ENCODE data around the gene UQCR11. TPM values are rescaled to one million over a fixed set of nuclear protein-coding genes. Genes with fewer than 3 reads are reported as not detected.

Gene UQCR11
- total RNA-seq, 1 donor from 2014 or later: 184 TPM

GRCh38 chr19:1568320-1569019, 36.8 kb downstream of the UQCR11 start, which contains the start of gene MEX3D:
Gene MEX3D (minus strand): TSS chr19:1568325. CDS start chr19:1568058, 267 bp downstream.
- peak within 1 kb of the TSS; percentile 70 for H3K4me3 Mint-ChIP-seq (ENCODE audit: unreplicated experiment)
- no peaks in the 10 kb centered on the region for H3K9me3 Mint-ChIP-seq (ENCODE audit: low read depth)
- H3K27me3 Mint-ChIP-seq (ENCODE audit: low read depth): no peaks in the 10 kb centered on the region
- TF ChIP-seq, protein P1, sequence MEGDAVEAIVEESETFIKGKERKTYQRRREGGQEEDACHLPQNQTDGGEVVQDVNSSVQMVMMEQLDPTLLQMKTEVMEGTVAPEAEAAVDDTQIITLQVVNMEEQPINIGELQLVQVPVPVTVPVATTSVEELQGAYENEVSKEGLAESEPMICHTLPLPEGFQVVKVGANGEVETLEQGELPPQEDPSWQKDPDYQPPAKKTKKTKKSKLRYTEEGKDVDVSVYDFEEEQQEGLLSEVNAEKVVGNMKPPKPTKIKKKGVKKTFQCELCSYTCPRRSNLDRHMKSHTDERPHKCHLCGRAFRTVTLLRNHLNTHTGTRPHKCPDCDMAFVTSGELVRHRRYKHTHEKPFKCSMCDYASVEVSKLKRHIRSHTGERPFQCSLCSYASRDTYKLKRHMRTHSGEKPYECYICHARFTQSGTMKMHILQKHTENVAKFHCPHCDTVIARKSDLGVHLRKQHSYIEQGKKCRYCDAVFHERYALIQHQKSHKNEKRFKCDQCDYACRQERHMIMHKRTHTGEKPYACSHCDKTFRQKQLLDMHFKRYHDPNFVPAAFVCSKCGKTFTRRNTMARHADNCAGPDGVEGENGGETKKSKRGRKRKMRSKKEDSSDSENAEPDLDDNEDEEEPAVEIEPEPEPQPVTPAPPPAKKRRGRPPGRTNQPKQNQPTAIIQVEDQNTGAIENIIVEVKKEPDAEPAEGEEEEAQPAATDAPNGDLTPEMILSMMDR (IDR thresholded peaks at IDR 0.05): no peak
- no peaks in the 10 kb centered on the region for H3K36me3 Mint-ChIP-seq (ENCODE audit: low read depth)
- peak within 1 kb of the TSS; percentile 83 for H3K27ac Mint-ChIP-seq (ENCODE audit: unreplicated experiment)
- H3K4me1 Mint-ChIP-seq (ENCODE audit: low read depth): peaks cover 20% of the 10 kb centered on the region
- no peak for DNase-seq (ENCODE audit: low spot score)

DNA sequence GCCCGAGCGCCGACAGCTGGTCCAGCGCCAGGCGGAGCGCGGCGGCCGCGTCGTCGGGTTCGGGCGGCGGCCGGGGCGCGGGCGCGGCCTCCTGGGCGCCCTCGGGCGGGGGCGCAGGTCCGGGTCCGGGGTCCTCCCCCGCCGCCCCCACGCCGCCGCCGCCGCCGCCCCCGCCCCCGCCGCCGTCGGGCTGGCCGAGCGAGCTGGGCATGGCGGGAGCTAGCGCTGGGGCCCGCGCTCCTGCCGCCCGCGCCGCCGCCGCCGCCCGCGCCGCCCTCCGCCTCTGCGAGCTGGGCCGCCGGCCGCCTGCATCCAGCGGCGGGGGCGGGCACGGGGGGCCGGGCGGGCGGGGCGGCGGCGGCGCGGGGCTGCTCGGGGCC, 37.4 kb downstream of the UQCR11 start:
- Mint-ChIP-seq H3K27me3 (ENCODE audit: low read depth) (no peaks in the 10 kb centered on the region), H3K36me3 (ENCODE audit: low read depth) (no peaks in the 10 kb centered on the region), H3K27ac (ENCODE audit: unreplicated experiment) (no peak overlapping the region), H3K4me1 (ENCODE audit: low read depth) (peaks cover 23% of the 10 kb centered on the region), H3K4me3 (ENCODE audit: unreplicated experiment) (no peak overlapping the region), H3K9me3 (ENCODE audit: low read depth) (no peaks in the 10 kb centered on the region)
- TF ChIP-seq, protein P1 (IDR thresholded peaks at IDR 0.05): no peak
- no peak for DNase-seq (ENCODE audit: low spot score)

DNA sequence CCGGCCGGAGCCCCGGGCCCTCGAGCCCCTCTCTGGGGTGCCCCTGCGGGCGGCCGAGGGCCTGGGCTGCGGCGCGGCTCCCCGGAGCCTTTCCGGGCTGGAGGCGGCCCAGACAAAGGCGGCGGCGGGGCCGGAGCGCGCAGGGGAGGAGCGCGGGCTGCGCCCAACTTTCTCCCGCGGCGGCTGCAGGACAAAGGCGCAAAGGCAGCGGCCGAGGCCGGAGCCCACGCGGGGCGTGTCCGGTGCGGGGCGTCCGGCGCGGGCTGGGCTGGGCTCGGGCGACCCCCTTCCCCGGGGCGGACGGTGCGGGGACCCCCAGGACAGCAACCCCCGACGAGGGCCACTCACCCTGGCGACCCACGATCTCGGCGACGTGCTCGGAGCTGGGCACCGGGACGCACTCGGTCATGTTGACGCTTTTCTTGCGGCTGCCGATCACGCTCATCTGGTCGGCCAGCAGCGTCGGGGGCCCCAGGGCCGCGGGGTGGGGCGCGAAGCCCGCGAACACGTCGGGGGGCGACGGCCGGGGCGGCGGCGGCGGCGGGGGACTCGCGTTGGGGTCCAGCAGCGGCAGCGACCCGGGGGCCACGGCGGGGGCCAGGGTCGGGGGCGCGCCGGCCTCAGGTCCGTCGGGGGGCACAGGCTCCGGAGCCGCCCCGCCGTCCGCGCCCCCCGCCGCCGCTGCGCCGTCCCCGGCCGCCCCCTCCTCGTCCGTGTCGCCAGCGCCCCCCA, 38.0 kb downstream of the UQCR11 start:
- no peak for DNase-seq (ENCODE audit: low spot score)
- Mint-ChIP-seq H3K27ac (ENCODE audit: unreplicated experiment) (peak overlapping the region; percentile 83), H3K4me3 (ENCODE audit: unreplicated experiment) (peak overlapping the region; percentile 70), H3K9me3 (ENCODE audit: low read depth) (no peaks in the 10 kb centered on the region), H3K4me1 (ENCODE audit: low read depth) (peaks cover 23% of the 10 kb centered on the region), H3K36me3 (ENCODE audit: low read depth) (no peaks in the 10 kb centered on the region), H3K27me3 (ENCODE audit: low read depth) (no peaks in the 10 kb centered on the region)
- TF ChIP-seq, protein P1 (IDR thresholded peaks at IDR 0.05): no peak

GRCh38 chr19:1566392-1567115, 38.7 kb downstream of the UQCR11 start:
- TF ChIP-seq, protein P1 (IDR thresholded peaks at IDR 0.05): peak; percentile 26
- Mint-ChIP-seq H3K27ac (ENCODE audit: unreplicated experiment) (peak overlapping the region; percentile 36), H3K4me3 (ENCODE audit: unreplicated experiment) (peak overlapping the region; percentile 66), H3K27me3 (ENCODE audit: low read depth) (no peaks in the 10 kb centered on the region), H3K9me3 (ENCODE audit: low read depth) (no peaks in the 10 kb centered on the region), H3K4me1 (ENCODE audit: low read depth) (peaks cover 23% of the 10 kb centered on the region), H3K36me3 (ENCODE audit: low read depth) (no peaks in the 10 kb centered on the region)
- DNase-seq (ENCODE audit: low spot score): no peak

DNA sequence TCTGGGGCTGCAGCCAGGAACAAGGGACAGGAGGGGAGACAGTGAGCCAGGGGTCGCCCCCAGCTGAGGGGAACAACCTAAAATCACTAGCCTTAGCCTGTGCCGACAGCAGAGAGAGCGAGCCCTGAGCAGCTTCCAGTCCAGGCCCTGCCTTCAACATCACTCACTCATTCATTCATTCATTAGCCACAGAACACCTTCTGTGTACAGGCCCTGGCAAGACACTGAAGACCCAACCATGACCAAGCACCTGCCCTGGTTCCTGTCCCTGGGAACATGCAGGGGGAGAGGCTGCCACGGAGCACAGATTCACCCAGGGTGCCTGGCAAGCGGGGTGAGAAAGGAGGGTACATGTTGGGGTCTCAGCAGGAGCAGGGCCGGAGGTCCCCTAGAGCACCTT, 42.0 kb downstream of the UQCR11 start:
- H3K9me3 Mint-ChIP-seq (ENCODE audit: low read depth): no peaks in the 10 kb centered on the region
- peak overlapping the region; percentile 15 for H3K27ac Mint-ChIP-seq (ENCODE audit: unreplicated experiment)
- no peaks in the 10 kb centered on the region for H3K27me3 Mint-ChIP-seq (ENCODE audit: low read depth)
- no peak for DNase-seq (ENCODE audit: low spot score)
- TF ChIP-seq, protein P1 (IDR thresholded peaks at IDR 0.05): no peak
- H3K4me3 Mint-ChIP-seq (ENCODE audit: unreplicated experiment): no peak overlapping the region
- peaks cover 23% of the 10 kb centered on the region for H3K4me1 Mint-ChIP-seq (ENCODE audit: low read depth)
- no peaks in the 10 kb centered on the region for H3K36me3 Mint-ChIP-seq (ENCODE audit: low read depth)
